Measurements from ENCODE around the gene AMPD2. TPM values are rescaled to one million over a fixed set of nuclear protein-coding genes. Genes with fewer than 3 reads are reported as not detected.

Gene AMPD2
- total and polyA plus RNA-seq, 2 donors (not counting 3 experiments of a cell fraction or from before 2014, with no cell fraction given): 69.4 TPM

- Histone ChIP-seq H3K9me1 (replicated peaks; ENCODE audit: control insufficient read depth, extremely low read depth, insufficient read depth, low read length) (no peaks in the 10 kb centered on the region), H3K4me2 (ENCODE audit: insufficient read depth, low read length) (no peak overlapping the region), H3K27me3 (ENCODE audit: control insufficient read depth in 2 of 2, insufficient read depth in 2 of 2, low read length in 2 of 2) (no peaks in the 10 kb centered on the region), H3K79me2 (ENCODE audit: control insufficient read depth, insufficient read depth, low read length) (peaks cover 28% of the 10 kb centered on the region), H3K36me3 (ENCODE audit: control insufficient read depth in 2 of 2, extremely low read depth in 1 of 2, insufficient read depth in 2 of 2, low read length in 2 of 2) (peaks cover 1 to 11% of the 10 kb centered on the region in 2 experiments), H4K20me1 (replicated peaks; ENCODE audit: control insufficient read depth, extremely low read depth, insufficient read depth, low read length) (peaks cover 5% of the 10 kb centered on the region), H3K4me1 (ENCODE audit: control insufficient read depth, extremely low read depth, insufficient read depth, low read length) (peaks cover 20% of the 10 kb centered on the region), H3K9ac (replicated peaks; ENCODE audit: extremely low read depth, insufficient read depth, low read length) (no peak overlapping the region), H3K9me3 (replicated peaks; ENCODE audit: control insufficient read depth, insufficient read depth, low read length) (no peaks in the 10 kb centered on the region), H3K27ac (ENCODE audit: insufficient read depth, low read depth, low read length) (no peak overlapping the region), H3K4me3 (replicated peaks in 1 of 3; ENCODE audit: insufficient read depth in 1 of 3, low read depth in 1 of 3, low read length in 3 of 3) (no peak overlapping the region), H2AFZ (ENCODE audit: low read depth, low read length) (no peak overlapping the region)
- DNase-seq (ENCODE audit: low read depth, low spot score) (no peak), FAIRE-seq (no peak)
- dilution Hi-C loops (cut with MboI; ENCODE audit: extremely low pct_ligation_motif_present, low sequenced_read_pairs) (no loop called here), intact Hi-C loops (cut with micrococcal nuclease) (no loop called here)
- CTCF ChIA-PET: interaction anchor here (1.0 to 2.2 kb wide), 3 partner anchors 9 to 61 kb away, joined by 3 to 8 read pairs (median 7); no protein-coding TSS in a partner anchor
- TF ChIP-seq POLR2A (IDR thresholded peaks at IDR 0.05; ENCODE audit: low read depth, low read length): no peak
- TF ChIP-seq FOS (IDR thresholded peaks at IDR 0.05; ENCODE audit: borderline replicate concordance, insufficient read depth, low read length): no peak
- no peak for TF ChIP-seq CTCF (IDR thresholded peaks at IDR 0.05; ENCODE audit: extremely low read depth in 1 of 2, insufficient read depth in 1 of 2, low read depth in 1 of 2, low read length in 2 of 2)
- POLR2A ChIA-PET: no interaction called here
- BruUV-seq (replicated peaks): no TSS peak
Measured at GRCh38 chr1:109578947-109579443, 40.6 kb upstream of the AMPD2 start.

GRCh38 chr1:109579491-109579890 is 40.1 kb upstream of the AMPD2 start:
- Histone ChIP-seq H2AFZ (ENCODE audit: low read depth, low read length) (no peak overlapping the region), H3K9me1 (replicated peaks; ENCODE audit: control insufficient read depth, extremely low read depth, insufficient read depth, low read length) (no peaks in the 10 kb centered on the region), H3K4me2 (ENCODE audit: insufficient read depth, low read length) (no peak overlapping the region), H3K9me3 (replicated peaks; ENCODE audit: control insufficient read depth, insufficient read depth, low read length) (no peaks in the 10 kb centered on the region), H3K27ac (ENCODE audit: insufficient read depth, low read depth, low read length) (no peak overlapping the region), H4K20me1 (replicated peaks; ENCODE audit: control insufficient read depth, extremely low read depth, insufficient read depth, low read length) (no peaks in the 10 kb centered on the region), H3K4me3 (replicated peaks in 1 of 3; ENCODE audit: insufficient read depth in 1 of 3, low read depth in 1 of 3, low read length in 3 of 3) (no peak overlapping the region), H3K36me3 (ENCODE audit: control insufficient read depth in 2 of 2, extremely low read depth in 1 of 2, insufficient read depth in 2 of 2, low read length in 2 of 2) (peaks cover 1 to 15% of the 10 kb centered on the region in 2 experiments), H3K4me1 (ENCODE audit: control insufficient read depth, extremely low read depth, insufficient read depth, low read length) (peaks cover 20% of the 10 kb centered on the region), H3K9ac (replicated peaks; ENCODE audit: extremely low read depth, insufficient read depth, low read length) (no peak overlapping the region), H3K27me3 (ENCODE audit: control insufficient read depth in 2 of 2, insufficient read depth in 2 of 2, low read length in 2 of 2) (no peaks in the 10 kb centered on the region), H3K79me2 (ENCODE audit: control insufficient read depth, insufficient read depth, low read length) (peaks cover 26% of the 10 kb centered on the region)
- dilution Hi-C loops (cut with MboI; ENCODE audit: extremely low pct_ligation_motif_present, low sequenced_read_pairs): no loop called here
- ChIA-PET POLR2A (no interaction called here), CTCF (interaction anchor here (1.0 to 3.3 kb wide), 4 partner anchors 9 to 60 kb away, joined by 3 to 11 read pairs (median 8); no protein-coding TSS in a partner anchor)
- BruUV-seq (replicated peaks): no TSS peak
- FAIRE-seq (no peak), DNase-seq (ENCODE audit: low read depth, low spot score) (no peak)
- intact Hi-C loops (cut with micrococcal nuclease): no loop called here
- TF ChIP-seq POLR2A (IDR thresholded peaks at IDR 0.05; ENCODE audit: low read depth, low read length) (no peak), GATA2 (IDR thresholded peaks at IDR 0.05; ENCODE audit: insufficient read depth, insufficient read length, low read depth, low read length) (no peak), MYC (IDR thresholded peaks at IDR 0.05; ENCODE audit: low read depth, low read length) (no peak), MAX (IDR thresholded peaks at IDR 0.05; ENCODE audit: insufficient read depth, insufficient read length) (no peak), EZH2 (IDR thresholded peaks at IDR 0.05; ENCODE audit: borderline replicate concordance, low read depth, low read length, severe bottlenecking) (no peak), POLR2AphosphoS5 (IDR thresholded peaks at IDR 0.05; ENCODE audit: insufficient read depth, low read depth, low read length) (no peak), CTCF (IDR thresholded peaks at IDR 0.05; ENCODE audit: extremely low read depth in 1 of 2, insufficient read depth in 1 of 2, low read depth in 1 of 2, low read length in 2 of 2) (no peak), FOS (IDR thresholded peaks at IDR 0.05; ENCODE audit: borderline replicate concordance, insufficient read depth, low read length) (no peak)
